ENCODE data around the gene PRX.
"Not testable (repeated sequence)": the region's sequence is repeated elsewhere in the genome, so short reads cannot be mapped to it uniquely, and the experiment has no call there.

The PRX gene, protein sequence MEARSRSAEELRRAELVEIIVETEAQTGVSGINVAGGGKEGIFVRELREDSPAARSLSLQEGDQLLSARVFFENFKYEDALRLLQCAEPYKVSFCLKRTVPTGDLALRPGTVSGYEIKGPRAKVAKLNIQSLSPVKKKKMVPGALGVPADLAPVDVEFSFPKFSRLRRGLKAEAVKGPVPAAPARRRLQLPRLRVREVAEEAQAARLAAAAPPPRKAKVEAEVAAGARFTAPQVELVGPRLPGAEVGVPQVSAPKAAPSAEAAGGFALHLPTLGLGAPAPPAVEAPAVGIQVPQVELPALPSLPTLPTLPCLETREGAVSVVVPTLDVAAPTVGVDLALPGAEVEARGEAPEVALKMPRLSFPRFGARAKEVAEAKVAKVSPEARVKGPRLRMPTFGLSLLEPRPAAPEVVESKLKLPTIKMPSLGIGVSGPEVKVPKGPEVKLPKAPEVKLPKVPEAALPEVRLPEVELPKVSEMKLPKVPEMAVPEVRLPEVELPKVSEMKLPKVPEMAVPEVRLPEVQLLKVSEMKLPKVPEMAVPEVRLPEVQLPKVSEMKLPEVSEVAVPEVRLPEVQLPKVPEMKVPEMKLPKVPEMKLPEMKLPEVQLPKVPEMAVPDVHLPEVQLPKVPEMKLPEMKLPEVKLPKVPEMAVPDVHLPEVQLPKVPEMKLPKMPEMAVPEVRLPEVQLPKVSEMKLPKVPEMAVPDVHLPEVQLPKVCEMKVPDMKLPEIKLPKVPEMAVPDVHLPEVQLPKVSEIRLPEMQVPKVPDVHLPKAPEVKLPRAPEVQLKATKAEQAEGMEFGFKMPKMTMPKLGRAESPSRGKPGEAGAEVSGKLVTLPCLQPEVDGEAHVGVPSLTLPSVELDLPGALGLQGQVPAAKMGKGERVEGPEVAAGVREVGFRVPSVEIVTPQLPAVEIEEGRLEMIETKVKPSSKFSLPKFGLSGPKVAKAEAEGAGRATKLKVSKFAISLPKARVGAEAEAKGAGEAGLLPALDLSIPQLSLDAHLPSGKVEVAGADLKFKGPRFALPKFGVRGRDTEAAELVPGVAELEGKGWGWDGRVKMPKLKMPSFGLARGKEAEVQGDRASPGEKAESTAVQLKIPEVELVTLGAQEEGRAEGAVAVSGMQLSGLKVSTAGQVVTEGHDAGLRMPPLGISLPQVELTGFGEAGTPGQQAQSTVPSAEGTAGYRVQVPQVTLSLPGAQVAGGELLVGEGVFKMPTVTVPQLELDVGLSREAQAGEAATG (N-terminal part only)

DNA sequence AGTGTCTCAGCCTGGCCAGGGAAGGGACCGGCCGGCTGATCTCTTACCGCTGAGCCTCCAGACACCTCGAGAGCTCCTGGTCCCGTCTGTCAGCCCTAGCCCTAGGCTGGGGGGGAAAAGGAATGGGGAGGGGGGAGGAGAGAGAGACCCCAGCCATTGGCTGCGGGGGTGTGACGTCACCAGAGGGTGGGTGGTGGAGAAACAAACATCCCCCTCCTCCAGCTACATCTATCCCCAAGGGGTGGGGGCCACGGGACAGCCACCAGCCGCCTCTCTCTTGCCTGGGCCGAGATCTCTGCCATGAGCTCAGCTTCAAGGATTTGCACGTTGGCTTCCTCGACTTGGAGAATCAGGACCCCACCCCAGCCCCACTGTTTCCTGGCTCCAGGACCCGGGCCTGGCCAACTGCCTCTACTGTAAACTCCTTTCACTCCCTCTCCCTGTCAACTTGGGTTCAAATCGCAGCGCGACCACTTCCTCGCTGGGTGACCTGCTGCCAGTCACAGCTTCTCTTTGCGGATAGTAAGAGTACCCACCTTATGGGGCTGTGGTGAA, at the start of gene PRX:
TSS of gene PRX (minus strand) at position 88 of the 555 bp plus-strand sequence. CDS start 5,446 bp downstream, outside the sequence.
- no peak for FAIRE-seq

DNA sequence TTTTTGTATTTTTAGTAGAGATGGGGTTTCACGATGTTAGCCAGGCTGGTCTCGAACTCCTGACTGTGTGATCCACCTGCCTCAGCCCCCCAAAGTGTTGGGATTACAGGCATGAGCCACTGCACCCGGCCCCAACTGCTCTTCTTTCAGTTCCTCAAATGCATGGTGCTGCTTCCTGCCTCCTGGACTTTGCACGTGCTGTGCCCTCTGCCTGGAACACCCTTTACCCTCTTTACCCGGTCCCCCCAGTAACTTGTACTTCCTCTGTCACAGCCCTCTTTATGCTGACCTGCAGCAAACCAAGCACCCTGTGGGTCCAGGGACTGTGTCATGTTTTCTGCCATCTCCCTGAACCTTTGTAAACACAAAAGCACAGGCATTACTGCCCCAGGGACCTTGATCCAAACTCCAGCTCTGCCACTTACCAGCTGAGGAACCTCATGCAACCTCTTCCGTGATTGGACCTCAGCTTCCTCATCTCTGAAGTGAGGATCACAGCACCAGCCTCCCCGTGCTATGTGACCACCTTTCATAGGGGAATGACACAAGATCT, 48.6 kb upstream of the PRX start:
- no peak for FAIRE-seq

DNA sequence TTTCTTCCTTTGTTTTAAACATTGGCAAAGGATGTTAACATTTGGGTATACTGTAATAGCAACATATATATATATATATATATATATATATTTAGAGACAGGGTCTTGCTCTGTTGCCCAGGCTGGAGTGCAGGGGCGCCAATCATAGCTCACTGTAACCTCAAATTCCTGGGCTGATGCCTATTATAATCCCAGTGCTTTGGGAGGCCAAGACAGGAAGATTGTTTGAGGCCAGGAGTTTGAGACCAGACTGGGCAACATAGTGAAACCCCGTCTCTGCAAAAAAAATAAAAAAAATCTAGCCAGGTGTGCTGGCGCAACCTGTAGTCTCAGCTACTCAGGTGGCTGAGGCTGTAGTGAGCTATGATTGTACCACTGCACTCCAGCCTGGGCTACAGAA, 47.0 kb upstream of the PRX start:
- FAIRE-seq, result no peak

DNA sequence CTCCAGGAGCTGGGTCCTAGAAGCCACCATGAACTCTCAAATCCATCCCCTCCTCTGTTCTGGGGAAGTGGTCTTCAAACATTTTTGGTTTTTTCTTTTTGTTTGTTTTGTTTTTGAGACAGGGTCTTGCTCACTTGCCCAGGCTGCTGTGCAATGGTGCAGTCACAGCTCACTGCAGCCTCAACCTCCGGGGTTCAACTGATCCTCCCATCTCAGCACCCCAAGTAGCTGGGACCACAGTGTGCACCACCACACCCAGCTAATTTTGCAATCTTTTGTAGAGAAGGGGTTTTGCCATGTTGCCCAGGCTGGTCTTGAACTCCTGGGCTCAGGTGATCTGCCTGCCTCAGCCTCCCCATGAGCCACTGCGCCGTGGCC, 45.4 kb upstream of the PRX start:
- FAIRE-seq, result no peak

DNA sequence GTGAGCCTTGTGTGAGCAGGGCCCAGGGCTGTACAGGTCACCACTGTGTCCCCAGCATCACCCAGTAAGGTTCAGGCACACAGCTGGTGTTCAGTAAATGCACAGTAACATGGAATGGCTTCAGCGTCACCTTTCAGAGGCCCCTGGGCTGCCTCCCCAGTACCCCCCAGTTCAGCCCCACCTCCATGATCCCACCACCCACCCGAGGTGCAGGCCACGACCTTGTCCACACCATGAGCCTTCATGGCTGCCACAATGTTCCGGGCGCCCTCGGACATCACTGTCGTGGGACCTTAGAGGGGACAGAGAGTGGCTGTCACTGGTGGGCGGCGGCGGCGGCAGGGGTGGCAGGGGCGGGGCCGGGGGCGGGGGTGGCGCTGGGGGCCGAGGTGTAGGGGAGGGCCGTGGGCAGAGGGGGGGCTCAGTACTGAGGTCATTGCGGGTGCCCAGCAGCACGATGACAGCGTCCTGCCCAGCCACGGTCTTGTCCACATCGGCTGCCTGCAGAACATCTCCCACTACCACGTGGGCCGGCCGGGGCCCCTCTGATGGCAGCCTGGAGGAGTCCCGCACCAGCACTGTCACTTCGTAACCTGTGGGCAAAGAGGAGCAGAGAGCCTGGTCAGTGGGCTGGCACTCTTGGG, 44.9 kb upstream of the PRX start:
- FAIRE-seq, result no peak

DNA sequence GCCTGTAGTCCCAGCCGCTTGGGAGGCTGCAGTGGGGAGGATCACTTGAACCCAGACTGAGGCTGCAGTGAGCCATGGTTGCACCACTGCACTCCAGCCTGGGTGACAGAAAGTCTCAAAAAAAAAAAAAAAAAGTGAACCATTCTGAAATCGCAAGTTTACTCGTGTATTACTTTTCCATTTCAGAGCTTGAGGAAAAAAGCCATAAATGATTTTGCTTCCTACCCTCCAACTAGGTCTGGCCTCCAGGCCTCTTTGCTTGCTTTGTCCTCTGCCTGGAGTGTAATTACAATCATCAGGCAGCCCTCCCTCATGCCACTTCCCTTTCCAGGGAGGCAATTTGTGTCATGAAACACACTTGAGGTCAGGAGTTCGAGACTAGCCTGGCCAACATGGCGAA, 43.9 kb upstream of the PRX start:
- no peak for FAIRE-seq

DNA sequence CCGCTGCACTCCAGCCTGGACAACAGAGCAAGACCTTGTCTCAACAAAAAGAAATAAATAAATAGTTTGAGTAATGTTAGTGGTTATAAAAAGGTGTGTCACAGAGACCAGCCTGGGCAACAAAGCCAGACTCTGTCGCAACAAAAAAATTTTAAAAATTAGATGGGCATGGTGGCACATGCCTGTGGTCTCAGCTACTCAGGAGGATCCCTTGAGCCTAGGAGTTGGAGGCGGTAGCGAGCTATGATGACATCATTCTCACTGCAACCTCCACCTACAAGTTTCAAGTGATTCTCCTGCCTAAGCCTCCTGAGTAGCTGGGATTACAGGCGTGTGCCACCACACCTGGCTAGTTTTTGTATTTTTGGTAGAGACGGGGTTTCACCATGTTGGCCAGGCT, 40.8 kb upstream of the PRX start:
- not testable (repeated sequence) for FAIRE-seq

DNA sequence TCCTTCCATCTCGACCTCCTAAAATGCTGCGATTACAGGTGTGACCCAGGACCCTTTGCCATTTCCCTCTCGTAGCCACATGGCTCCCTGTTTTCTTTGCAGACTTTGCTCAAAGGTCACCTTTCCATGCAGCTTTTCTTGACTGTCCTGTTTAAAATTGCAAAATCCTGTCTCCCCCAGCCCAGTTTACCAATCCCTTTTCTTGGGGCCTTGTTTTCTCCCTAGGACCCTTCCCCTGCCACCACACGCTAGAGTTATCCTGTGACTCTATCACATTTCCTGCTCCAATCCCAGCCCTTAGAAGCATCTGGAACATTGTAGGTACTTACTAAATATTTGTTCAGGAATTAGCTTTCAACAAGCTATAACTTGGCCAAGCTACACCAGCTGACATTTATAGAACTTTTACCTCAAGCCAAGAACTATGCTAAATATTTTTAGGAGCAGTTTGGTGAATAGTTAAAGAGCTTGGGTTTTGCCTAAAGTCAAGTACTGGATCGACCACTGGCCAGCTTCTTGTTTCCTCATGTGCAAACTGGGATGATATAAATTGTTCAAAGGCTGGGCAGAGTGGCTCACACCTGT, 40.1 kb upstream of the PRX start:
- no peak for FAIRE-seq

DNA sequence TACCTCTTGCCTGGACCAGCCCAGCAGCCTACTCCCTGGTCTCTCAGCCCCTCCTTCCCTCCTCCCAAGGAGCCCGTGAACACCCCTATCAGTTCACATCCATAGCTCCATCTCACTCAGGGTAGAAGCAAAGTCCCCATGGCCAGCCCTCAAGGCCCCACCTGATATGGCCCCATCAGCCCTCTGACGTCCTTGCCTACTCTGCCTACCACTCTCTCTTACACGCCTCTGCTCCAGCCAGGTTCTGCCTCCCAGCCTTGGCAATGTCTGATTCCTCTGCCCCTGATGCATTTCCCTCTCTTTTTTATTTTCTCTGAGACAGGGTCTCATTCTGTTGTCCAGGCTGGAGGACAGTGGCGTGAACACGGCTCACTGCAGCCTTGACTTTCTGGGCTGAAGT, 38.8 kb upstream of the PRX start:
- FAIRE-seq, result no peak

DNA sequence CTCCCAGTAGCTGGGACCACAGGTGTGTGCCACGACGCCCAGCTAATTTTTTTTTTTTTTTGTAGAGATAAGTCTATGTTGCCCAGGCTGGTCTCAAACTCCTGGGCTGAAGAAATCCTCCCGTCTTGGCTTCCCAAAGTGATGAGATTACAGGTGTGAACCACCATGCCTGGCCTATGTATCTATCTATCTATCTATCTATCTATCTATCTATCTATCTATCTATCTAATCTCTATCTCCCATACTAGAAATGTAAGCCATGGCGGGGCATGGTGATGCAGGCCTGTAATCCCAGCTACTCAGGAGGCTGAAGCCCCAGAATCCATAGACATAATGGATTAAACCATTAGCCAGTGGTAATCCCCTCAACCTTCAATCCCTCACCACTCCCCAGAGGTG, 37.5 kb upstream of the PRX start:
- no peak for FAIRE-seq

DNA sequence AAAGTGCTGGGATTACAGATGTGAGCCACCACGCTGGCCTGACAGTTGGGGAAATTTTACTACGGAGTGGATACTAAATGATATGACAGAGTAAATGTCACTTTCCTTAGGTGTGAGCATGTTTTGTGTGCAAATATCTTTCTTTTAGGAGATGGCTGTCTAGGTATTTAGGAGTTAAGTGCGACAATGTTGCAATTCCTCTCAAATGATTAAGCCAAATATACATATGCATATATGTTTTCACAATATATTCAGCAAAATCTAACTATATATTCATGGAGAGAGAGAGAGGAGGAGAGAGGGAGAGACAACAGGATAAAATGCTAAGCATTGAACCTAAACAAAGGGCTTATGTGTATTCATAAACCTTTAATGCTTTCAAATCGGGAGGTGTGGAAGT, 36.3 kb upstream of the PRX start:
- FAIRE-seq, result no peak

DNA sequence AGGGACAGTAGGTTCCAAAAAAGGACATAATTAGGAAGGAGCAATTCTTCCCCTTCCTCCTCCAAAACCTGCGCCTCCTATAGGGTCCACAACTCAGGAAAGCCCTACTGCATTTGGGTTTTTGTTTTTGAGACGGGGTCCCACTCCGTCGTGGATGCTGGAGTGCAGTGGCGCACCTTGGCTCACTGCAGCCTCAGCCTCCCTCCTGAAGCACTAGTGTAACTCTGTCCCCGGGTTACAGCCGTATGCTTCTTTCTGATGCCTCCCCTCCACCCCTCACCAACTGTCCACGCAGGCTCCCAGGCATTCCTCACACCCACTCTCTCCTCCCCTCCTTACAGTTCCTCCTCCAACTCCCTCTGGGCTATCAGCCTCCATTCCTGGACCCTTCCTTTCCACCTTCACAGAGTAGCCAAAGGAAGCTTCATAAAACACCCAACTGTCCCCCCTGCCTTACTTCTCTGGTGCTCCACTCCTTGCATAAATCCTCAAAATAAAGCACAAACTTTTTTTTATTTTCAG, 33.1 kb upstream of the PRX start:
- FAIRE-seq, result no peak

DNA sequence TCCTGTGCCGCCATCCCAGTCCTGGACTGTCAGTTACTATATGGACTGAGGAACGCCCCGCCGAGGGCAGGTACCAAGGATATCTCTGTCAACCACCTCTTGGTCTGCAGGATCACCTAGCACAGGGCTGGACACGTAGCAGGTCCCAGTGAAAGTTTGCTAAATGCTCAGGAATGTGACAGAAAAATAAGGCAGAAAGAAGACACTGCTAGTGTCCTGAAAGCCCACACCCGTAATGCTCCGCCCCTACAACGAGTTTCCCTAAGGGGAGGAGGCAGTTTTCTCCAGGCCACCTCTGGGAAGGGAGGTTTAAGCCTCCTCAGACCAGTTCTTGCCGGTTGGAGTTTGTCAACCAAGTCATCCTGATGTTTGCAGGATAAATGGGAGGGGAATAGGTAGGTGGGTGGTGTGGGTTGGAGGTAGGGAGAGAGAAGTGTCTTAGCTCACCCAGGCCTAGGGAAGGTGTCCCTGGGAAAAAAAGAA, 32.6 kb upstream of the PRX start:
- FAIRE-seq, result no peak

DNA sequence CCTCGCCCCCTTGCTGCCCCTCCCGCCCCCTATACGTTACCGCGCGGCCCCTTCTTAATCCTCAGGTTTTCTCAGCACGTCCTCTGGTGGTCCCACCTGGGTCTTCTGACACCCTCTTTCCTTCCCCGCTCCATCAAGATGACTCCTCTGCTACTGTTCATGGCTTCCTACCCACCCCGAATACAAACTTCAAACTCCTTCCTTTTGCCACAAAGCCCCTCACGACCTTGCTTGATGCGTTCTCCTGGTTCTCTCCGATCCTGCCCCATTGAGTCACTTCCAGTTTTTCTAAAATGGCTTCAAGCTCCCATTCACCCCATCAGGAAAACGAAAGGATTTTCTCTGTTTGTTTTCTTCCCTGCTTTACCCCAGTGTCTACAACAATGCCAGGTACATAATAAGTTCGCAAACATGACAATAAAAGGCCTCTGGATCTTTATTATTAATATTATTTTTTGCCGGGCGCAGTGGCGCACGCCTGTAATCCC, 31.7 kb upstream of the PRX start:
- no peak for FAIRE-seq

DNA sequence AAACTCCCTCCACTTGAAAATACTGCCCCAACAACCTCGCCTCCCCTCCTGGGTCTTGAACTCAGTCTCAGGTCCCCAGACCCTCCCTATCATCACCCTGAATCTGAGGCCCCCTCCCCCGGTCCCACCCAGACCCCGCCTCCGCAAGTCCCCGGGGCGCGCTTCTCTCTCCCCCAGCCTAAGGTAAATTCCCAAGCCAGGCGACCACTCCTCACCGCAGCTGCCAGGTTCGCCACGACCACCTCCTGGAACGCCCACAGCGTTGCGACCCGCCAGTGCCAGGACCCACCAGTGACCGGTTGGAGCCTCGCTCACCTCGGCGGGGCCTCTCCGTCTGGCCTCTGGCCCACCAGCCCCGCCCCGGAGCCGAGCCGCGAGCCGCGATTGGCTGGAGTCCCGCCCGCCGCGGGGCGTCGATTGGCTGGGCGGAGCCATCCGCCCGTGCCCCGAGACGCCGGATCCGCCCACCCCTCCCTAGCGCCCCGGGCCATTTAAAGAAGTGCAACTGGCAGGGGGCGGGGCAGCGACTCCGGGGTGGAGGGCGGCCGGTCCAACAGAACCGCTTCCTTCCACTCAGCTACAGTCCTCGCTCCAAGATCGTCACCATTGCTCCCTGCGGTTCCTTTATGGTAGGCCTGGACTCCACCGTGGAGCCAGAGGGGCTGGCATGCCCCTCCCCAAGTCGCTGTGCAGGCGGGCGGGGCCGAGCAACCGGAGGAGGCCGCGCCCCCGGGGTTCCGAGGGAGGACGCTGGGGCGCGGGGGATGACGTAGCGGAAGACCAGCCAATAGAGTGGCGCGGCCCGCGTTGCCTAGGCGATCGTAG, 31.0 kb upstream of the PRX start, which contains the start of gene SERTAD3:
TSS of gene SERTAD3 (minus strand) at position 336 of the 825 bp plus-strand sequence. CDS start 2,255 bp downstream, outside the sequence.
- FAIRE-seq, result no peak

DNA sequence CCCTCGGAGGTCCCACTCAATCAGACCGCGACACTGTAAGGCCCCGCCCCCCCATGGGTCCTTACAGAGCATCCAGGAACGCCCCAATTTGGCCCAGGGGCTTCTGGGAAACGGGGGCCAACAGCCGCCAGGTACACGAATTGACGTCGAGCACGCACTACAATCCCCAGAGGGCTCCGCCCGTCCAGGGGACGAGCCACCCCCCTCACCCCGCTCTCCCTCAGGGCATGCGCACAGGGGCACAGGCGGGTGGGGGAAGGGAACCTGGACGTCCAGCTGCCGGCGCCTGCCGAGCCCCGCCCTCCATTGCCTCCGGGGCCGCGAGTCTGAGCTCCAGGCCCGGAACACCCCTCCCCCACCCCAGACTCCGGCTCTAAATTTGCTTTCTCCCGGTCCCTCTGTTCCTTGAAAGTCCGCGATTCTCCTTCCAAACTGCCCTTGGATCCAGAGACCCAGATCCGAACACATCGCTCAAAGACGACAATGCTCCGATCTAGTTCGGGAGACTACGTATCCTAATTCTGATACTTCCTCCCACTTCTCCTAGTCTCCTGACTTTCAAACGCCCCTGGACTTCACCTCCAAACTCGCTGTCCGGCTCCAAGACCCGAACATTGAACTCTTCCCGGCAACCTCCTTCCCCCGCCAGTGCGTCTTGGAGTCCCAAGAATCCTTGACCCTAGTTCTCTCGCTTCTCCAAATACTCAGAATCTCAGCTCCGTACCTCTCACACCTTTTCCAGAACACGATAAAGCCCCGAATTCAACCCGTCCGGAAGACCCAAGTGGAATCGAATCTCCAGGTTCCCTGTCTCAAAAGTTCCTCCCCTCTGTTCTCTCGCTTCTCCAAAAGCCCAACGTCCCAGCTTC, 30.2 kb upstream of the PRX start:
- no peak for FAIRE-seq

DNA sequence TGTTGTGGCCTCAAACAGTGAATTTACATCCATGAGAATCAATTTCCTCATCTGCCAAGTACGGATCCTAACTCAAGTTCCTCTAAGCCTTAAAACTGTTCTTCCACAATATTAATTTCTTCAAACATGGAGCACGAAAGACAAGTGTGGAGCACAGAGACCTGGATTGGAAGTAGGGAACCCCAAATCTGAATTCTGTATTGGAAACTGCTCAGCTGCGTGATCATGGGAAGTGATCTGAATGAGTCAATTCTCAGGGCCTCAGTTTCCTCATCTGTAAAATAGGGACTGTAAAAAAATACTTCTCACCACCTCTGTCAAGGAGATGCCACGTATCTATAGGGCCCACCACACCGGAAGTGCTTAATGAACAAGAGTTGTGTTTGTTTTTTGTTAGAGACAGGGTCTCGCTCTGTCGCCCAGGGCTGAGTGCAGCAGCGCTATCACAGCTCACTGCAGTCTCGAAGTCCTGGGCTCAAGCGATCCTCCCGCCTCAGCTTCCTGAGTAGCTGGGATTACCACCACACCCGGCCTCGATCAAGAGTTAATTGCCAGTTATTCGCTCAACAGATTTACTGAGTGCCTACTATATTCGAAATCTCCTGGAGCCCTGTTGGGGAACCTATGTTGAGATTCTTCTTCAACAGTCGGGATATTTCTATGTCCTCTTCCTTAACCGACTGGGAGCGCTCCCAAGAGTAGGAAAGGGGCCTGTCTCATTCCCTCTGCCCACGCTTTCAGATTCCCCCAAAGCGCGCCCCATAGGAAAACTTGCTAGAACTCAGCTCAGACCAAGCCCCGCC, 29.4 kb upstream of the PRX start:
- no peak for FAIRE-seq

DNA sequence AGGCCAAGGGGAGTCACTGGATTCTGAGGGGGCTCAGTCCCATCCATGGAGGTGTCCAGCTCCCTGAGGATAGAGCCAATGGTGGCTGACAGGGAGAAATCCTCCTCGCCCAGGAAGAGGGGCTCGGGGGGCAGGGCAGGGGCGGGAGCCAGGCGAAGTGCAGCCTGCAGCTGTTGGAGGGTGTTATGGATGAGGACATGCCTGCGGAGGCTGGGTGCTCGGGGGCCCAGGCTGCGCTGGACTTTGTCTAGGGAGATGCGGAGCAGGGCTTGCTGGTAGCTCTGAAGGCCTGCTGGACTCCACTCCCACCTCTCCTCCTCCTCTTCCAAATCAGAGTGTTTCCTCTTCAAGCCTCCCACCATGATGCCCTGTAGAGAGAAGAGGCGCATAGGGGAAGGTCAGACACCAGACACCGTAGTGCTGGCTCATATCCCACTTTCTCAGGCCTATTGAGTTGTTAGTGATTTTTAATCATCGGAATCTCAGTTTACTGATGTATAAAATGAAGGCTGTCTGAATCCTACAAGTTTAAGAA, 28.6 kb upstream of the PRX start:
- FAIRE-seq, result no peak
